ENCODE results near the gene NBAS. TPM values are rescaled to one million over a fixed set of nuclear protein-coding genes. Genes with fewer than 3 reads are reported as not detected.

The NBAS gene
- total RNA-seq, 1 donor from 2014 or later: 86.4 TPM

GRCh38 chr2:15128846-15129245, 432.3 kb downstream of the NBAS start:
- no peak for DNase-seq (ENCODE audit: low read depth)

- no peak for DNase-seq (ENCODE audit: low read depth)
Observed at GRCh38 chr2:15127876-15128275, 433.3 kb downstream of the NBAS start.

GRCh38 chr2:15127301-15127700, 433.8 kb downstream of the NBAS start:
- DNase-seq (ENCODE audit: low read depth): no peak

GRCh38 chr2:15126373-15126772, 434.8 kb downstream of the NBAS start:
- no peak for DNase-seq (ENCODE audit: low read depth)

GRCh38 chr2:15122915-15123314, 438.2 kb downstream of the NBAS start:
- DNase-seq (ENCODE audit: low read depth): no peak

GRCh38 chr2:15120631-15121030, 440.5 kb downstream of the NBAS start:
- no peak for DNase-seq (ENCODE audit: low read depth)

- DNase-seq (ENCODE audit: low read depth): no peak
Observed at GRCh38 chr2:15119722-15120175, 441.4 kb downstream of the NBAS start.

- DNase-seq (ENCODE audit: low read depth): no peak
Observed at GRCh38 chr2:15117409-15118050, 443.6 kb downstream of the NBAS start.

Other genes starting within 250 kb of the NBAS start
- gene DDX1, start 30.5 kb upstream of the NBAS start, total RNA-seq: 101 and 130 TPM in 2 replicates